ENCODE data around the gene SLCO4A1.

SLCO4A1 gene

DNA sequence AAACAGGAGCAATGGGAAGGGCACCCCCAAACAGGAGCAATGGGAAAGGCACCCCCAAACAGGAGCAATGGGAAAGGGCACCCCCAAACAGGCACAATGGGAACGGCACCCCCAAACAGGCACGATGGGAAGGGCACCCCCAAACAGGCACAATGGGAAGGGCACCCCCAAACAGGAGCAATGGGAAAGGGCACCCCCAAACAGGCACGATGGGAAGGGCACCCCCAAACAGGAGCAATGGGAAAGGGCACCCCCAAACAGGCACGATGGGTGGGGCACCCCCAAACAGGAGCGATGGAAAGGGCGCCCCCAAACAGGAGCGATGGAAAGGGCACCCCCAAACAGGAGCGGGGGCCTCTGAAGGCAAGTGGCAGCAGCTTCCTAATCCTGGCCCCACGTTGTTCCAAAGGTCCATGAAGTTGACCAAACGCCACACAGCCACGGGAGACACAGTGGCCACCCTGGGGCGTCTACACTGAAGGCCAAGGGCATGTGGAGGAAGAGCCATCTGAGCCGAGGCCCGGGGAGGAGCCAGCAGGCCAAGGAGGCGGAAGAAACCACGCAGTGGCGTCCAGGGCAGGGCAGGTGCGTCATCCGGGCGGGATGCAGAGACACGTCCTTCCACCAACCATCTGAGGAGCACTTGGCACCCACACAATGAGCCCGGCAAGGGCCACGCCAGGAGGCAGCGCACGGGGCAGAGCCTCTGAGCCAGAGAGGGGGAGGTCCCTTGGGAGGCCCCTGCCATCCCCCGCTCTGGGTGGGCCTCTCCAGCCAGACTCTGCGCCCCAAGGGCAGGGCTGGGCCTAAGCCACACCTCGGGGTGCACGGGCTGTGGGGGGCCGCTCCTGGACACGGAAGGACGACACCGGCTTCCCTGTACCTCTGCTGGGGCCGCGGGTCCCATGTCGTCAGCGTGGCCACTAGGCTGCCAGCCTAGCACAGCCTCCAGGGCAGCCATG is 44.8 kb downstream of the SLCO4A1 start:
- DNase-seq (ENCODE audit: low read depth) = no peak

- no peak for DNase-seq (ENCODE audit: low read depth)
These were observed 45.8 kb downstream of the SLCO4A1 start for GRCh38 chr20:62688083-62688482.

- no peak for DNase-seq (ENCODE audit: low read depth)
These were observed 46.7 kb downstream of the SLCO4A1 start for GRCh38 chr20:62688855-62689460.

GRCh38 chr20:62689861-62690260 is 47.6 kb downstream of the SLCO4A1 start:
- DNase-seq (ENCODE audit: low read depth) = no peak

DNA sequence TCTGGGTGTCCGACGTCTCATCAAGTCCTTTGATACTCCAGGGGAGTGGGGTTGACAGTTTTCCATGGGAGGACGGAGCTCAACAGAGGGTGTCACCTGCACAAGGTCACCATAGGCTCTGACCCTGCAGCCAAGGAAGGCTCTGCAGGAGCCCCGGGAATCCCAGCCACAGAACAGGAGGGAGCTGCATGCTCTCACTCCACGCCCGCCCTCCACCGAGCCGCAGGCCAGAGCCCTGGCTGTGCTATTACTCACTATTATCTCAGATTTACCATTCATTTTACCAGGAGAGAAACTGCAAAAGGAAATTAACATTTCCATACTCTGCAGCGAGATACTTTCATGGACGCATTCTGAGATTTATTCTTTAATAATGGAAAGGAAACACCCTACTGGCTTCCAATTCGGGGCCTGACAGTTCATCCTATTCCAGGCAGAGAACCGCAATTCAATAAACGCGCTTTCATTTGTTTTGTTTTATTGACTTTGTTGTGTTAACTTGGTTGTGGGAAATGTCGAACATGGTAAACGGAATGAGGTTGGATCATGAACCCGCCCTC is 48.0 kb downstream of the SLCO4A1 start:
- DNase-seq (ENCODE audit: low read depth) = no peak

DNA sequence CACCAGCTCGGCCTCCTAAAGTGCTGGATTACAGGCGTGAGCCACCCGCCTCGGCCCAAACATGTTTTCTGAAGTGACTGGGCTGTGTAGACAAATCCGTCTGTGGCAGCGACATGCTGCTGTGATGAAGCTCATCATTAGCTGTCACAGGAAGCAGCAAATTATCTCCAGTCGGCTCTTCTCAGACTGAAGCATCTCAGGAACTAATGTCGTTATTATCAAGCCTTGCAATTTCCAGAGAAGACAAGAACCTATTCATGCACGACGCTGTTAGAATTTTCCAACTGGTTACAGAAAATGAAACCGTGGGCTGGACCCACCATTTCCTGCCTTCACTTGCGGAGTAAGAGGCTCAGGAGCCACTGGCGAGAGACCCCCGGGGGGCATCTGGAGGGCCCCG is 49.2 kb downstream of the SLCO4A1 start:
- no peak for DNase-seq (ENCODE audit: low read depth)

GRCh38 chr20:62692176-62692575 is 49.9 kb downstream of the SLCO4A1 start:
- DNase-seq (ENCODE audit: low read depth) = no peak

DNA sequence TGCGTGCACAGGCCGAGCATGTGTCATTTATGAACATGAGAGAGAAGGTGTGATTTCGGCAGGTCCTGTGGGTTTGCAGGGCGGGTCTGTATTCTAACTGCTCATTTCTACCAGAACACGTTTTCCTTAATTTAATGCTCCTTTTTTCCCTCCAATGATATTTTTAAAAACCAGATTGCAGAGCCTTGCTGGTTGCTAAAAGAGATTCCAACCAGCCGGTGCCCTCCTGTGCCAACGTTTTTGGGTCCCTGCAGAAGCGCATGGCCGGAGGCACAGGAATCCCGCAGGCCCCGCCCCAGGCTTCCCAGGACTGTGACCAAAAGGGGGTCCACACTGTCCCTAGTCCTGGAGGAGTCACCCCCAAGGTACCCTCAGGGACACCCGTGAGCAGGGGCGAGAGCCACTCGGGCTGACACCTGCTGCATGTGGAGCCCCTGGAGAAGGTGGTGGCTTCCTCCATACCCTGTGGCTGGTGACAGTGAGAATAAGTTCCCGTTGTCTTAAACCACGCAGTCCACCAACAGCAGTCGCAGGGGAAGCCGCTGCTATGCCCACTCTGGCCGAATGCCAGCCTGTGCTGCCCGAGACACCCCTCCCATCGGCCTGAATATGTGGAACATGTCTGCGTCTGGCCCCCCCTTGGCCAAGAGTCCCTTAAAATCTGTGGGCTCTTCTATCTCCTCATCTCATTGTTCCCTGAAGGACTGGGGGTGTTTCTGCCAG is 50.7 kb downstream of the SLCO4A1 start:
- DNase-seq (ENCODE audit: low read depth) = no peak

- DNase-seq (ENCODE audit: low read depth) = no peak
These were observed 51.2 kb downstream of the SLCO4A1 start for GRCh38 chr20:62693524-62693922.

DNA sequence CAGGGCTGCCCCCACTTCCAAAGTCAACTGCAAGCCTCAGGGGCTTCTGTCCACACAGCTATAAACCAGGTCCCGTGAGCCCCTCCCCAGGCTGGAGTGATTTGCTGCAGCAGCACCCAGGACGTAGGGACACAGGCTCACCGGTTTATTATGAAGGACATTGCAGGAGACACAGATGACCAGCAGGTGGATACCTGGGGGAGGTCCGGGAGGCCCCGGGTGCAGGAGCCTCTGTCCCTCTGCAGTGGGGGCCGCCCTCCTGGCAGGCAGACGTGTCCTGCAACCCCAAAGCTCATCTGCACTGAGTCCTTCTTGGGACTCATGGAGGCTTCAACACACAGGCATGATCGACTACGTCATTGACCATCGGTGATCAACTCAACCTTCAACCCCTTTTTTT is 51.8 kb downstream of the SLCO4A1 start:
- no peak for DNase-seq (ENCODE audit: low read depth)

DNA sequence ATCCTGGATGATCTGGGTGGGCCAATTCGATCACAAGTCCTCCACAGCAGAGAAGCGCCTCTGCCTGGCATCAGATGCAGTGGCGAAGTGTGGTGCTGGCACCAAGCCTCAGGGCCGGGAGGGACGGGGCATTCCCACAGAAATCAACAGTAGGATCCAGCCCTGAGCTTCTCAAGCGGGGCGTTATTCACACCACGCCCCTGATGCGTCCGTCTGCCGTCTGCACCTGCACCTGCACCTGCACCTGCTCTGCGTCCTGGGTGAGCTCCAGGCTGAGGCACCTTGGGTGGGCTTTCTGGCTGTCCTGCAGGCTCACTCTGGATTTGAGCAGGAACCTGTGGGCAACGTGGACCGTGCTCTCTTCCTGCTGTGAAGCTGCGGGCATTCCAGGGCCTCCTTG is 52.6 kb downstream of the SLCO4A1 start:
- no peak for DNase-seq (ENCODE audit: low read depth)

GRCh38 chr20:62695448-62696414 is 53.4 kb downstream of the SLCO4A1 start:
- no peak for DNase-seq (ENCODE audit: low read depth)

GRCh38 chr20:62696434-62696957 is 54.2 kb downstream of the SLCO4A1 start:
- no peak for DNase-seq (ENCODE audit: low read depth)

GRCh38 chr20:62696989-62697388 is 54.7 kb downstream of the SLCO4A1 start:
- DNase-seq (ENCODE audit: low read depth) = no peak

GRCh38 chr20:62697468-62697912 is 55.2 kb downstream of the SLCO4A1 start:
- DNase-seq (ENCODE audit: low read depth) = no peak

GRCh38 chr20:62698231-62698630 is 55.9 kb downstream of the SLCO4A1 start:
- no peak for DNase-seq (ENCODE audit: low read depth)

DNA sequence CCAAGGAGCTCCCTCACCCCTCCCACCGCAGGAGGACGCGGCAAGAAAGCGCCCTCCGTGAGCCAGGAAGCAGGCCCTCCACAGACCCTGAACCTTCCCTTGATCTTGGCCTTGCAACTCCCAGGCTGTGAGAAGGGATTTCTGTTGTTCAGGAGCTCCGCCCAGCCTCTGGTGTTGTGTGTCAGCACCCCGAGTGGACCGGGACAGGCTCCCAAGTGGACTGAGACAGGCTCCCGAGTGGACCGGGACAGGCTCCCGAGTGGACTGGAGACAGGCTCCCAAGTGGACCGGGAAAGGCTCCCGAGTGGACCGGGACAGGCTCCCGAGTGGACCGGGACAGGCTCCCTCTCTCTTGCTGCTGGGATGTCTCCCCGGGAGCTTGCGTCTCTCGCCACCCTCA is 57.0 kb downstream of the SLCO4A1 start:
- no peak for DNase-seq (ENCODE audit: low read depth)

- DNase-seq (ENCODE audit: low read depth) = no peak
These were observed 57.4 kb downstream of the SLCO4A1 start for GRCh38 chr20:62699741-62700140.

DNA sequence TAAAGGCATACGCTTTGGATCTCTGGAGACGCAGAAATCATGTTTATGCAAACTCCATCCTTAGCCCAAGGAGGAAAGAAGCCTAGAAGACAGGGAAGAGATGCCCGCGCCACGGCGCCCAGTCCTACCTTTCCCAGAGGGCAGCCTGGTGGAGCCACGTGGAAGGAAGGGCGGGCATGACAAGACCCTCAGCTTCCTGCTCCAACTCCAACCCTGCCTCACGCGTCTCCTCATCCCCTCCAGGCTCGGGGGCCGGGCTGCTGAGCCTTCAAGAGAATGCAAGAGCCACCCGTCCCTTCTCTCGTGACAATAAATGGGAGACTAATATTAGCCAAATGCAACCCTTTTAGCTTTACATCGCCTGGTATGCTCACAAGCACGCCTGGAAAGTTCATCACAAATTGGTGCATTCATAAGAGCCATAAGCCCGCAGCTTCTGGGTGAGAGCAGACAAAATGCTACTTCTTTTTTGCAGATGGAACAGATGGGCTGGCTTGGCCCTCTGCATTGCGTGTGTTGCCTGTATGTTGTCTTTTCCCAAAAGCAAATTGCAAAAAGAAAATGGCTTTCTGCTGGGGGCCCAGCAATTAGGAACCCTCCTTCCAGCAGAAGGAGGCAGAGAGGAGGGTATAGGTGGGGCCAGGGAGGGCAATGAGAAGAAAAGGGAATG is 58.1 kb downstream of the SLCO4A1 start:
- DNase-seq (ENCODE audit: low read depth) = no peak
